Measurements from ENCODE around the gene CCDC50.

The CCDC50 gene

GRCh38 chr3:191328383-191328961, 722 bp upstream of the CCDC50 start:
- peak overlapping the region; percentile 61 for H3K4me2 ChIP-seq (ENCODE audit: low read depth, low read length, poor library complexity, severe bottlenecking)
- H3K79me2 ChIP-seq (ENCODE audit: insufficient read depth, low read length), result no peaks in the 10 kb centered on the region
- no peaks in the 10 kb centered on the region for H3K36me3 ChIP-seq (ENCODE audit: low read length)
- peaks cover 4% of the 10 kb centered on the region; the same call in 1 of the 2 replicates for H3F3A ChIP-seq (ENCODE audit: insufficient read depth)
- H3K27ac ChIP-seq (ENCODE audit: low read depth, low read length), result no peak overlapping the region
- TF ChIP-seq CTCF (IDR thresholded peaks at IDR 0.05; ENCODE audit: insufficient read depth, low read length, poor library complexity, severe bottlenecking) (no peak), EZH2phosphoT487 (conservative IDR thresholded peaks at IDR 0.05; ENCODE audit: low read length) (no peak)
- H3K9me2 ChIP-seq (replicated peaks; ENCODE audit: insufficient read depth, low read length), result no peaks in the 10 kb centered on the region
- H3K27me3 ChIP-seq (ENCODE audit: low read length), result no peaks in the 10 kb centered on the region
- no peaks in the 10 kb centered on the region for H3K9me3 ChIP-seq (ENCODE audit: insufficient read depth, low read length)
- H2AFZ ChIP-seq (ENCODE audit: low read depth, low read length, severe bottlenecking), result peak overlapping the region; percentile 97
- H3K4me3 ChIP-seq (ENCODE audit: insufficient read depth, low read length, poor library complexity, severe bottlenecking), result peak overlapping the region; percentile 66
- peak overlapping the region; percentile 79 for H3K9ac ChIP-seq (ENCODE audit: low read length)
- H4K20me1 ChIP-seq (ENCODE audit: low read depth, low read length), result no peaks in the 10 kb centered on the region

DNA sequence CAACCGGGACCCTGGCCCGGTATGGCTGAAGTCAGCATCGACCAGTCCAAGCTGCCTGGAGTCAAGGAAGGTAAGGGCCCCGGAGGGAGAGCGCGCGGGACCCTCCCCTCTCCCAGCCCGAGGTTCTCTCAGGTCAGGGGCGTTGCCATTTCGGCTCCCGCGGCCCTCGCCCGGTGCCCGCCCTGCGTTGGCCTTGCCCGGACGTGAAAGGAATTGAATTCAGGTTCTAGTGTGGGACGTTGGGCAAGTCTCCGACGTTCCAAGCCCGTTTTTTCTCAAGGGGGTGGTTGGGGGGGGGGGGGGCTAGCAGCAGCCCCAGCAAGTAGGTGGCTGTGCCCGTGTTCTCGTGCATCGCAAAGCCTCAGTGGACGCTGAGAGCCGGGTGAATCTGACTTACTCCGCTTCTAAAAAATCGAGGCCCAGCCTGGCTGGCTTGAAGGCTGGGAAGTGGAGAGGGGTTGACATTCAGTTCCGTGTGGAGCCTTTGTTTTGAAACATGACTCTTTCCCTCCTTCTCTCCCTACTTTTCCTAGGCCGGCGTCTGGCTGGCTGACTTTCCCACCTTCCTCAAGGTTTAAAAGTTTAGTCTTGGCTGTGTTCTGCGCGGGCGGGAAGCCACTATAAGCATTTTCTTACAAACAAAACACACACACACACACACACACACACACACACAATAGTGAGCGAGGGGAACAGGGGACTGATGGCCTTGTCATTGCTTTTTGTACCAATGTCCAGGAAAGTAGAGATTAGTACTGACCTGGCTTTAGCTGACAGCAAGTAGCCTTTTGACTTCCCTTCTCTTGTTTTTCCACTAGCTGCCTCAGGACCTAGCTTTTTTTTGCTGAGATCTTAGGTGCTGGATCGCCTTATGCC, 698 bp downstream of the CCDC50 start, which contains the start of gene UTS2B:
Gene UTS2B (minus strand): TSS at position 873 of the 876 bp plus-strand sequence. CDS start 48,337 bp downstream, outside the sequence.
- Histone ChIP-seq H3K27ac (ENCODE audit: low read depth, low read length) (no peak within 1 kb of the TSS), H3F3A (ENCODE audit: insufficient read depth) (peaks cover 4% of the 10 kb centered on the region; the same call in 1 of the 2 replicates), H3K9ac (ENCODE audit: low read length) (peak within 1 kb of the TSS; percentile 79), H4K20me1 (ENCODE audit: low read depth, low read length) (no peaks in the 10 kb centered on the region), H3K4me2 (ENCODE audit: low read depth, low read length, poor library complexity, severe bottlenecking) (peak within 1 kb of the TSS; percentile 61), H3K9me2 (replicated peaks; ENCODE audit: insufficient read depth, low read length) (no peaks in the 10 kb centered on the region), H3K4me3 (ENCODE audit: insufficient read depth, low read length, poor library complexity, severe bottlenecking) (peak within 1 kb of the TSS; percentile 66), H3K27me3 (ENCODE audit: low read length) (no peaks in the 10 kb centered on the region), H3K9me3 (ENCODE audit: insufficient read depth, low read length) (no peaks in the 10 kb centered on the region), H3K36me3 (ENCODE audit: low read length) (no peaks in the 10 kb centered on the region), H3K79me2 (ENCODE audit: insufficient read depth, low read length) (no peaks in the 10 kb centered on the region), H2AFZ (ENCODE audit: low read depth, low read length, severe bottlenecking) (peak within 1 kb of the TSS; percentile 97)
- TF ChIP-seq EZH2phosphoT487 (conservative IDR thresholded peaks at IDR 0.05; ENCODE audit: low read length), result no peak
- TF ChIP-seq CTCF (IDR thresholded peaks at IDR 0.05; ENCODE audit: insufficient read depth, low read length, poor library complexity, severe bottlenecking), result no peak

DNA sequence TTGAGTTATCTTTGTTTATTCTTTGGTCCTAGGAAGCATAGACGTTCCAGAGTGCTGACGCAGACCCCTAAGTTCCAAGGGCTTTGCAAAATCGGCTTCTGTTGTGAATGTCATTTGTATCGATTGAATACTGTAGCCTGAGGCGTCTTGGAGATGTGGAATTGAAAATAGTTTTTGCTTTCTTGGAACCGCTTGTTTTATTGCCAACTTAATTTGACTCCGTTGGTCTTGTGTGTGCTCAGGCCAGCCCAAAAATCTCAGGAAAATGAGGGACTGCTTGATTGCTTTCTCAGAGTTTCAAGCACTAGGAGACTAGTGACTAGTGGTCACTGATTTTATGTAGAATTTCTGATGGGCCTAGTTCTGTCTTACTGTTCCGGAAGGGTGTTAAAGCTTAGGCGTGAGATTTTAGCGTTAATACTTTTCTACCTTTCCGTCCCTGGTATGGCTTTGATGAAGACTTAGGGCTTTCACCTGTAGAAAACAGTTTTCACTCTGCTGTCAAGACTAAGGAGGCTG, 1.4 kb downstream of the CCDC50 start:
- H3K27me3 ChIP-seq (ENCODE audit: low read length), result no peaks in the 10 kb centered on the region
- no peak overlapping the region for H3K27ac ChIP-seq (ENCODE audit: low read depth, low read length)
- peak overlapping the region; percentile 79 for H3K9ac ChIP-seq (ENCODE audit: low read length)
- H3K9me3 ChIP-seq (ENCODE audit: insufficient read depth, low read length), result no peaks in the 10 kb centered on the region
- no peaks in the 10 kb centered on the region for H3K36me3 ChIP-seq (ENCODE audit: low read length)
- peaks cover 4% of the 10 kb centered on the region; the same call in 1 of the 2 replicates for H3F3A ChIP-seq (ENCODE audit: insufficient read depth)
- H3K79me2 ChIP-seq (ENCODE audit: insufficient read depth, low read length), result no peaks in the 10 kb centered on the region
- H3K4me3 ChIP-seq (ENCODE audit: insufficient read depth, low read length, poor library complexity, severe bottlenecking), result peak overlapping the region; percentile 66
- TF ChIP-seq CTCF (IDR thresholded peaks at IDR 0.05; ENCODE audit: insufficient read depth, low read length, poor library complexity, severe bottlenecking) (no peak), EZH2phosphoT487 (conservative IDR thresholded peaks at IDR 0.05; ENCODE audit: low read length) (no peak)
- no peaks in the 10 kb centered on the region for H3K9me2 ChIP-seq (replicated peaks; ENCODE audit: insufficient read depth, low read length)
- no peaks in the 10 kb centered on the region for H4K20me1 ChIP-seq (ENCODE audit: low read depth, low read length)
- no peak overlapping the region for H2AFZ ChIP-seq (ENCODE audit: low read depth, low read length, severe bottlenecking)
- peak overlapping the region; percentile 61 for H3K4me2 ChIP-seq (ENCODE audit: low read depth, low read length, poor library complexity, severe bottlenecking)

Measured in SU-DHL-6 (cell line).